Suprapubic skin (tissue), 4 donors: ENCODE measurements around the gene TOR1AIP2. TPM values are rescaled to one million over a fixed set of nuclear protein-coding genes. Genes with fewer than 3 reads are reported as not detected.

Experiments
- DNase-seq, 2 donors: peaks; one replicate each; pipeline ENCODE4 v3.0.0-alpha.2; 2019; ENCODE audit warnings: low spot score in 2 of 2
- H3K27ac ChIP-seq: fragments of 200-600 bp; sonication (generic); one replicate; pipeline ENCODE4 v1.5.1; 2019
- H3K27me3 ChIP-seq: fragments of 200-600 bp; sonication (generic); one replicate; pipeline ENCODE4 v1.5.1; 2019
- H3K36me3 ChIP-seq: fragments of 200-600 bp; sonication (generic); one replicate; pipeline ENCODE4 v1.5.1; 2019
- H3K4me1 ChIP-seq: fragments of 200-600 bp; sonication (generic); one replicate; pipeline ENCODE4 v1.5.1; 2019
- H3K4me3 ChIP-seq: fragments of 200-600 bp; sonication (generic); one replicate; pipeline ENCODE4 v1.5.1; 2019; ENCODE audit warnings: mild to moderate bottlenecking
- H3K9me3 ChIP-seq: fragments of 200-600 bp; sonication (generic); one replicate; pipeline ENCODE4 v1.5.1; 2019
- EP300 ChIP-seq: sonication (generic); formaldehyde crosslinking; IDR thresholded peaks from one replicate; pipeline ENCODE4 v1.6.1; 2017; ENCODE audit warnings: antibody characterized with exemption
- POLR2A ChIP-seq, 2 donors: fragments of 450-650 bp; IDR thresholded peaks; one replicate each; pipeline ENCODE4 v1.6.1; 2017; ENCODE audit warnings: antibody characterized with exemption in 2 of 2, mild to moderate bottlenecking in 2 of 2, moderate library complexity in 2 of 2
- POLR2AphosphoS5 ChIP-seq, 3 donors: sonication (generic); formaldehyde crosslinking; IDR thresholded peaks; one replicate each; pipeline ENCODE4 v1.6.1; 2017; ENCODE audit warnings: antibody characterized with exemption in 3 of 3
- WGBS: methylation state at CpG from one replicate; pipeline ENCODE4 v1.1.5; 2018; 5-methylcytosine and 5-hydroxymethylcytosine counted together
- total RNA-seq, 4 donors: library from RNA; depleted of rRNA; stranded (reverse); fragments of >200 nt; gene quantifications; one replicate each; pipeline ENCODE4 v1.1.0, GENCODE V29; 2016
- TF ChIP-seq, protein P1 (sequence below), 2 donors: fragments of 200-600 bp in 1 of 2; fragments of 450-650 bp in 1 of 2; sonication (generic) in 1 of 2; IDR thresholded peaks; one replicate each; pipeline ENCODE4 v1.5.1; 2016 to 2019; ENCODE audit warnings: antibody characterized with exemption in 2 of 2, mild to moderate bottlenecking in 1 of 2, moderate library complexity in 1 of 2

The TOR1AIP2 gene
- total RNA-seq, 4 donors from 2014 or later: 68.0 to 91.5 (median 78.3) TPM

DNA sequence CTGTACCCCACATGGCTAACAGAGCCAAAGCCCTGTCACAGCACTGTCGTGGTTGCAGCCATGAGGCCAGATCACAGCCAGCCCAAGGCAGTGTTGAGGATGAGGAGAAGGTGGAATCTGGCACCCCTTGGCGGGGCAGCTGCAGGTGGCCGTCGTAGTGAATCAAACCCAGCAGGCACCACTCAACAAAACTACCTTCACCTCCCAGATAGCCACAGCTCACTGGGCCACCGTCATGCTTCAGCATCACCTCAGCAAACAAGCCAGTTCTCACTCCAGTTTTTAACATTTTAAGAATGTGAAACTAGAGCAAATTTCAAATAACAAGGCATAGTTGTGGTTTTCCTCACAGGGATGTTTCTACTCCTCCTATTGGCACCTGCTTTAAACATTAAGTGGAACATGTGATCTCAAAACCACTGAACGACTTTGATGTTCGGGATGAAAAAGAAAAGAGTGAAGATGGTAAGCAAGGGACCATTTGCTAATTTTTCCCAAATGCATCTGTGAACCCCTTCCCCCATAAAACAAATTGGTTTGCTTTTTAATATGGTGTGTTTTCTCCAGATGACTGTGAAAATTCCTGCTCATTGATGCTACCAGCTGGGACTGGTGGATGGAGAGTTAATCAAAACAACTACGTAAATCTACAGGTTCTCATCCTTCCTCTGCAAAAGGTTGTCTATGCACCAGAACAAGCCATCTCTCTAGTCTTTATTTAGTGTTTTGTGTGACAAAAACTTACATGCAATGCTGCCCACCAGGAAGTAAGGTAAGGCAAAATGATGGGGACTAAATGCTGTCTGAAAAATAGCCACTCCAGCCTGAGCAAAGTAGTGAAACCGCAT lies 45.5 kb downstream of the TOR1AIP2 start:
- H3K4me3 ChIP-seq: no peak overlapping the region
- H3K27me3 ChIP-seq: peaks cover 4% of the 10 kb centered on the region
- DNase-seq: no peak
- H3K4me1 ChIP-seq: no peaks in the 10 kb centered on the region
- WGBS: 61% methylated on average over 9 of the region's 9 CpGs
- H3K27ac ChIP-seq: no peak overlapping the region
- TF ChIP-seq EP300: no peak
- TF ChIP-seq POLR2AphosphoS5 (IDR thresholded peaks at IDR 0.05): no peak
- no peak for TF ChIP-seq POLR2A (IDR thresholded peaks at IDR 0.05)
- TF ChIP-seq, protein P1, sequence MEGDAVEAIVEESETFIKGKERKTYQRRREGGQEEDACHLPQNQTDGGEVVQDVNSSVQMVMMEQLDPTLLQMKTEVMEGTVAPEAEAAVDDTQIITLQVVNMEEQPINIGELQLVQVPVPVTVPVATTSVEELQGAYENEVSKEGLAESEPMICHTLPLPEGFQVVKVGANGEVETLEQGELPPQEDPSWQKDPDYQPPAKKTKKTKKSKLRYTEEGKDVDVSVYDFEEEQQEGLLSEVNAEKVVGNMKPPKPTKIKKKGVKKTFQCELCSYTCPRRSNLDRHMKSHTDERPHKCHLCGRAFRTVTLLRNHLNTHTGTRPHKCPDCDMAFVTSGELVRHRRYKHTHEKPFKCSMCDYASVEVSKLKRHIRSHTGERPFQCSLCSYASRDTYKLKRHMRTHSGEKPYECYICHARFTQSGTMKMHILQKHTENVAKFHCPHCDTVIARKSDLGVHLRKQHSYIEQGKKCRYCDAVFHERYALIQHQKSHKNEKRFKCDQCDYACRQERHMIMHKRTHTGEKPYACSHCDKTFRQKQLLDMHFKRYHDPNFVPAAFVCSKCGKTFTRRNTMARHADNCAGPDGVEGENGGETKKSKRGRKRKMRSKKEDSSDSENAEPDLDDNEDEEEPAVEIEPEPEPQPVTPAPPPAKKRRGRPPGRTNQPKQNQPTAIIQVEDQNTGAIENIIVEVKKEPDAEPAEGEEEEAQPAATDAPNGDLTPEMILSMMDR (IDR thresholded peaks at IDR 0.05): no peak
- no peaks in the 10 kb centered on the region for H3K9me3 ChIP-seq
- no peaks in the 10 kb centered on the region for H3K36me3 ChIP-seq

DNA sequence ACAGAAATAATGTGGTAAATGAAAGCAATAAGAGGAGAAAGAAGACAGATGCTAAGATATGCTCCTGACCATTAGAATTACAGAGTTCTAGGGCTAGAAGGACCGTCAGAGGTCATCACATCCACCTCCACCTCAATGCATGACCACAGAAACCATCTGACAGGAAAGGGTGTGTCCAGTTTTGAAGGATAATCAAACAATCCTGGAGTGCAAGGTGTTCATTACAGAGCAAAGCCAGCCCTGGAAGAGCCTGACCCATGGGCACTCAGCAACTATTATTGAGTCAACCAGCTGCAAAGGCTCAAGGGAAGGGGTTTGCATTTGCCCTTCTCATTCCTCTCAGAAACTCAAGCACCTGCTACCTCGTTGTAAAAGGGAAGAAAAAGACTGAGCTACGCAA lies 46.4 kb downstream of the TOR1AIP2 start:
- peaks cover 4% of the 10 kb centered on the region for H3K27me3 ChIP-seq
- DNase-seq: no peak
- H3K4me3 ChIP-seq: no peak overlapping the region
- WGBS: 77% methylated on average over 3 of the region's 3 CpGs
- no peak overlapping the region for H3K27ac ChIP-seq
- TF ChIP-seq EP300: no peak
- TF ChIP-seq POLR2AphosphoS5 (IDR thresholded peaks at IDR 0.05): no peak
- TF ChIP-seq, protein P1 (IDR thresholded peaks at IDR 0.05): no peak
- TF ChIP-seq POLR2A (IDR thresholded peaks at IDR 0.05): no peak
- H3K4me1 ChIP-seq: no peaks in the 10 kb centered on the region
- H3K36me3 ChIP-seq: no peaks in the 10 kb centered on the region
- H3K9me3 ChIP-seq: no peaks in the 10 kb centered on the region

GRCh38 chr1:179828554-179829110 lies 49.0 kb downstream of the TOR1AIP2 start:
- DNase-seq: no peak
- H3K27ac ChIP-seq: no peak overlapping the region
- TF ChIP-seq, protein P1 (IDR thresholded peaks at IDR 0.05): no peak
- no peak for TF ChIP-seq EP300
- TF ChIP-seq POLR2A (IDR thresholded peaks at IDR 0.05): no peak
- TF ChIP-seq POLR2AphosphoS5 (IDR thresholded peaks at IDR 0.05): no peak

GRCh38 chr1:179826626-179827280 lies 50.9 kb downstream of the TOR1AIP2 start:
- Histone ChIP-seq H3K36me3 (no peaks in the 10 kb centered on the region), H3K27me3 (peaks cover 4% of the 10 kb centered on the region), H3K4me1 (no peaks in the 10 kb centered on the region), H3K4me3 (no peak overlapping the region), H3K27ac (no peak overlapping the region), H3K9me3 (no peaks in the 10 kb centered on the region)
- TF ChIP-seq POLR2AphosphoS5 (IDR thresholded peaks at IDR 0.05): no peak
- no peak for TF ChIP-seq EP300
- 64% methylated on average over 7 of the region's 7 CpGs for WGBS
- no peak for DNase-seq

More at GRCh38 chr1:179828554-179829110, 49.0 kb downstream of the TOR1AIP2 start:
- Histone ChIP-seq H3K4me1 (no peaks in the 10 kb centered on the region), H3K27me3 (peaks cover 4% of the 10 kb centered on the region), H3K9me3 (no peaks in the 10 kb centered on the region), H3K36me3 (no peaks in the 10 kb centered on the region), H3K4me3 (no peak overlapping the region)
- 88% methylated on average over 6 of the region's 9 CpGs for WGBS

DNA sequence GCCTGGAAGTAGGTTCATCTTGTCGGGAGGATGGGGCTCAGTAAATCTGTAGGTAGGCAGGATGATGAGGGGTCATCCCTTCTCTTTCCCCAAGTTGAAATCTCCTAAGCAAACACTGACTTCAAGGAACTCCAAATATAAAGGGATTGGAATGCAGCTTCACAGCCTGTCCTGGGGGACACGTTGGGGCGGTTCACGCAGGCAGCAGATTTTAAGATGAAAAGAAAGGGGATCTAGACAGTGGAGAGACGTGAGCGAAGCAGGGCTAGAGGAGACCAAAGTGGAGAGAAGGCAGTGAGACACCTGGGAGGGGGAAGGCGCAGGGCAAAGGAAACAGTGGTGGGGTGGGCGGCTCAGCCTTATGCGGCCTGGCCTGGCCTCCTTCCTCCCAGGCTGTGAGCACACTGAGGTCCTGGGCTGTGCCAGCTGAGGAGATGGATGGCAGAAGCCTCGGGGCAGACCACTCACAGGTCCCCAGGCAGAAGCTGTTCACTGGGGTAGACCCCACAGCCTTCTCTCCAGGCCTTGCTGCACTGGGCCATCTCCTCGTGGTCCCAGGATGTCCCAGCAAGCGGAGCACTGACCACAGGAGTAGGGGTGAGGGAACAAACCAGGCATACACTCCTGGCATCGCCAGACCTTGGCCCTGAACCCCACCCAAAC lies 51.7 kb downstream of the TOR1AIP2 start:
- TF ChIP-seq POLR2A (IDR thresholded peaks at IDR 0.05) (no peak), EP300 (no peak), POLR2AphosphoS5 (IDR thresholded peaks at IDR 0.05) (no peak)
- TF ChIP-seq, protein P1 (IDR thresholded peaks at IDR 0.05): no peak
- DNase-seq: no peak
- Histone ChIP-seq H3K36me3 (no peaks in the 10 kb centered on the region), H3K4me1 (no peaks in the 10 kb centered on the region), H3K27me3 (peaks cover 4% of the 10 kb centered on the region), H3K27ac (no peak overlapping the region), H3K4me3 (no peak overlapping the region), H3K9me3 (no peaks in the 10 kb centered on the region)
- WGBS: 71% methylated on average over 13 of the region's 13 CpGs
